SK-N-MC (cell line): ENCODE results near the gene IFNLR1.

Experiments
- EZH2 ChIP-seq: fragments of 200-600 bp; sonication (generic); IDR thresholded peaks from one replicate; pipeline ENCODE4 v1.6.1; 2017; ENCODE audit warnings: antibody characterized with exemption
- FOXP2 ChIP-seq: optimal IDR thresholded peaks from 2 replicates; pipeline ENCODE3; 2011; ENCODE audit warnings: mild to moderate bottlenecking, moderate library complexity; ENCODE audit not compliant: insufficient read depth; ENCODE audit errors: extremely low read length, control extremely low read depth
- POLR2AphosphoS5 ChIP-seq: IDR thresholded peaks from 2 replicates; pipeline ENCODE4 v1.6.1; 2012; ENCODE audit warnings: mild to moderate bottlenecking, low read depth, low read length, borderline replicate concordance

DNA sequence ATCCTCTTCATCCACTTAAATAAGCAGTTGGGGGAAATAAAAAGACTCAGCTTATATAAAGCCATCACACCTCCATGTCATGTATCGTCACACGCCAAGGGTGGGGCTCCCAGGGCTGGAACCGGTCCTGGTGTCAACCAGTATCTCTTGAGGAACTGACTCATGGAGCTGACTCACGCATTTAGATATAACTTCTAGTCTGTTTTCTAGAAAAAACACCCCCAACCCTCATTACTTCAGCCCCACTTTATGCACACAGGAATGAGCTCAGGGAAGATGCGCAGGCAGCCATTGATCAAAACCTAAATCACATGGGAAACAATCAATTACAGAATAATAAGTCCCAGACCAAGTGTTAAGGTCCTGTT, 37.2 kb downstream of the IFNLR1 start:
- TF ChIP-seq POLR2AphosphoS5 = no peak
- no peak for TF ChIP-seq FOXP2
- no peak for TF ChIP-seq EZH2
